PC-9 (cell line): ENCODE measurements around the gene CBX5. TPM values are rescaled to one million over a fixed set of nuclear protein-coding genes. Genes with fewer than 3 reads are reported as not detected.
"Not testable (repeated sequence)": the region's sequence is repeated elsewhere in the genome, so short reads cannot be mapped to it uniquely, and the experiment has no call there.

ENCODE experiments used
- BruUV-seq: library from RNA; stranded (reverse); fragments of 400-500 nt; replicated peaks from 2 replicates; lab custom pipeline; 2021; lab: Mats Ljungman, UMichigan
- CTCF ChIA-PET: fragments of 300-600 bp; sonication (Branson Sonifier 250); formaldehyde crosslinking; loops from one replicate; lab custom pipeline; 2022; ENCODE audit warnings: antibody characterized with exemption; lab: Charles Lee
- POLR2A ChIA-PET: fragments of 300-600 bp; sonication (Branson Sonifier 250); formaldehyde crosslinking; loops from one replicate; lab custom pipeline; 2022; ENCODE audit warnings: antibody characterized with exemption; ENCODE audit not compliant: unreplicated experiment; lab: Charles Lee
- DNase-seq, 2 experiments: peaks; one replicate each; pipeline versions ENCODE4 v3.0.0 to v3.0.0-alpha.2; 2015 to 2022; ENCODE audit warnings: mixed read lengths in 1 of 2
- H2AFZ ChIP-seq: fragments of 200-600 bp; sonication (generic); 2 replicates; pipeline ENCODE4 v1.8.1; 2017; ENCODE audit warnings: antibody characterized with exemption
- H3F3A ChIP-seq: fragments of 200-600 bp; sonication (generic); 2 replicates; pipeline ENCODE4 v1.8.1; 2017; ENCODE audit warnings: antibody characterized with exemption, mild to moderate bottlenecking, low read depth; ENCODE audit not compliant: insufficient read depth
- H3K27ac ChIP-seq: fragments of 200-600 bp; sonication (generic); 2 replicates; pipeline ENCODE4 v1.6.1; 2016; ENCODE audit warnings: mixed run types
- H3K27me3 ChIP-seq: fragments of 200-600 bp; sonication (generic); 2 replicates; pipeline ENCODE4 v1.6.1; 2016; ENCODE audit warnings: low read depth, mixed run types; ENCODE audit not compliant: insufficient read depth
- H3K36me3 ChIP-seq: fragments of 200-600 bp; sonication (generic); 2 replicates; pipeline ENCODE4 v1.6.1; 2016; ENCODE audit warnings: low read depth, mixed run types
- H3K4me1 ChIP-seq: fragments of 200-600 bp; sonication (generic); replicated peaks from 2 replicates; pipeline ENCODE4 v1.6.1; 2016; ENCODE audit warnings: mixed run types; ENCODE audit not compliant: insufficient read depth
- H3K4me2 ChIP-seq: fragments of 200-600 bp; sonication (generic); 2 replicates; pipeline ENCODE4 v1.6.1; 2017; ENCODE audit warnings: mixed run types
- H3K4me3 ChIP-seq: fragments of 200-600 bp; sonication (generic); 2 replicates; pipeline ENCODE4 v1.6.1; 2016; ENCODE audit warnings: mixed run types
- H3K79me2 ChIP-seq: fragments of 200-600 bp; sonication (generic); 2 replicates; pipeline ENCODE4 v1.6.1; 2017; ENCODE audit warnings: low read depth, mixed run types
- H3K9me2 ChIP-seq: fragments of 200-600 bp; sonication (generic); 2 replicates; pipeline ENCODE4 v1.8.1; 2017; ENCODE audit warnings: mild to moderate bottlenecking; ENCODE audit not compliant: insufficient read depth
- H3K9me3 ChIP-seq: fragments of 200-600 bp; sonication (generic); 2 replicates; pipeline ENCODE4 v1.8.1; 2016; ENCODE audit warnings: low read depth; ENCODE audit not compliant: insufficient read depth
- H4K20me1 ChIP-seq: fragments of 200-600 bp; sonication (generic); 2 replicates; pipeline ENCODE4 v1.8.1; 2017; ENCODE audit not compliant: insufficient read depth
- CTCF ChIP-seq: fragments of 200-600 bp; sonication (generic); conservative IDR thresholded peaks from 2 replicates; pipeline ENCODE4 v1.6.1; 2017; ENCODE audit warnings: mixed run types, antibody characterized with exemption, mild to moderate bottlenecking, moderate library complexity
- EZH2 ChIP-seq: fragments of 200-600 bp; sonication (generic); IDR thresholded peaks from 2 replicates; pipeline ENCODE4 v1.8.0; 2017; ENCODE audit warnings: antibody characterized with exemption, low read depth
- intact Hi-C: fragments of 100-400 bp; cut with micrococcal nuclease; formaldehyde crosslinking; loops from one replicate; pipeline ENCODE4 v1.10.0; 2022; ENCODE audit not compliant: unreplicated experiment
- total RNA-seq: library from RNA; stranded (reverse); gene quantifications from 2 replicates; pipeline ENCODE4 v1.2.3, GENCODE V29; 2021

CBX5 gene
- total RNA-seq, 1 experiment from 2014 or later: 154 TPM

- BruUV-seq: no TSS peak
- H3K4me2 ChIP-seq: no peak overlapping the region
- intact Hi-C loops: no loop called here
- TF ChIP-seq CTCF: no peak
- no peak for DNase-seq
- peak overlapping the region; percentile 47; the same call in 1 of the 2 replicates for H3K27ac ChIP-seq
- H3K4me1 ChIP-seq: peaks cover 10% of the 10 kb centered on the region
- no peaks in the 10 kb centered on the region for H3K9me3 ChIP-seq
- H3K4me3 ChIP-seq: no peak overlapping the region
- CTCF ChIA-PET: no interaction called here
- no peaks in the 10 kb centered on the region for H4K20me1 ChIP-seq
- no peaks in the 10 kb centered on the region for H3K27me3 ChIP-seq
- no peaks in the 10 kb centered on the region for H3K79me2 ChIP-seq
- peaks cover 13% of the 10 kb centered on the region for H3F3A ChIP-seq
- POLR2A ChIA-PET: no interaction called here
- H2AFZ ChIP-seq: no peak overlapping the region
- no peaks in the 10 kb centered on the region for H3K36me3 ChIP-seq
- no peaks in the 10 kb centered on the region for H3K9me2 ChIP-seq
These were observed 49.4 kb downstream of the CBX5 start for GRCh38 chr12:54230555-54230954.

GRCh38 chr12:54229624-54230212, 50.2 kb downstream of the CBX5 start:
- DNase-seq: peak; percentile 33 to 48
- BruUV-seq: no TSS peak
- H2AFZ ChIP-seq: no peak overlapping the region
- H3K79me2 ChIP-seq: no peaks in the 10 kb centered on the region
- H3K27ac ChIP-seq: peak overlapping the region; percentile 47
- H3K4me2 ChIP-seq: peak overlapping the region; percentile 14; the same call in 1 of the 2 replicates
- POLR2A ChIA-PET: interaction anchor here (0.6 to 0.7 kb wide), 2 partner anchors 12 to 188 kb away, joined by 3 to 7 read pairs; no protein-coding TSS in a partner anchor
- no peaks in the 10 kb centered on the region for H3K9me3 ChIP-seq
- intact Hi-C loops: no loop called here
- peaks cover 10% of the 10 kb centered on the region for H3K4me1 ChIP-seq
- no peak overlapping the region for H3K4me3 ChIP-seq
- no peaks in the 10 kb centered on the region for H4K20me1 ChIP-seq
- no peaks in the 10 kb centered on the region for H3K9me2 ChIP-seq
- H3K27me3 ChIP-seq: no peaks in the 10 kb centered on the region
- H3K36me3 ChIP-seq: no peaks in the 10 kb centered on the region
- CTCF ChIA-PET: interaction anchor here (0.5 to 0.6 kb wide), 3 partner anchors 151 to 431 kb away, joined by 3 read pairs; no protein-coding TSS in a partner anchor
- TF ChIP-seq CTCF (no peak), EZH2 (no peak)
- peaks cover 13% of the 10 kb centered on the region for H3F3A ChIP-seq

GRCh38 chr12:54228471-54228870, 51.5 kb downstream of the CBX5 start:
- H3K79me2 ChIP-seq: no peaks in the 10 kb centered on the region
- no peaks in the 10 kb centered on the region for H4K20me1 ChIP-seq
- H3K36me3 ChIP-seq: no peaks in the 10 kb centered on the region
- H3K27ac ChIP-seq: no peak overlapping the region
- intact Hi-C loops: no loop called here
- H3K27me3 ChIP-seq: no peaks in the 10 kb centered on the region
- ChIA-PET POLR2A (interaction anchor here (0.6 kb wide), 1 partner anchor 21 kb away, joined by 6 read pairs; no protein-coding TSS in a partner anchor), CTCF (interaction anchor here (0.8 kb wide), 1 partner anchor 239 kb away, joined by 7 read pairs; no protein-coding TSS in a partner anchor)
- no peaks in the 10 kb centered on the region for H3K9me2 ChIP-seq
- no TSS peak for BruUV-seq
- no peak for DNase-seq
- peaks cover 13% of the 10 kb centered on the region for H3F3A ChIP-seq
- H3K9me3 ChIP-seq: no peaks in the 10 kb centered on the region
- no peak overlapping the region for H3K4me3 ChIP-seq
- no peak overlapping the region for H3K4me2 ChIP-seq
- H2AFZ ChIP-seq: no peak overlapping the region
- H3K4me1 ChIP-seq: peaks cover 10% of the 10 kb centered on the region
- no peak for TF ChIP-seq EZH2
- no peak for TF ChIP-seq CTCF

- intact Hi-C loops, H3K9me3 ChIP-seq, H2AFZ ChIP-seq, H3K79me2 ChIP-seq, H3K9me2 ChIP-seq, H3K27me3 ChIP-seq, H3K4me2 ChIP-seq, H3K27ac ChIP-seq, H3K4me3 ChIP-seq, H3K36me3 ChIP-seq, POLR2A ChIA-PET, BruUV-seq, DNase-seq, H4K20me1 ChIP-seq: not testable (repeated sequence)
- CTCF ChIA-PET: interaction anchor here (1.1 kb wide), 1 partner anchor 97 kb away, joined by 5 read pairs; the partner anchor contains the start of gene COPZ1
- Histone ChIP-seq H3K4me1 (peaks cover 12% of the 10 kb centered on the region), H3F3A (peaks cover 16% of the 10 kb centered on the region)
These were observed 52.0 kb downstream of the CBX5 start for GRCh38 chr12:54227927-54228326.
